ENCODE results near the gene OR2A14. TPM values are rescaled to one million over a fixed set of nuclear protein-coding genes. Genes with fewer than 3 reads are reported as not detected.

Gene OR2A14
- total RNA-seq, 1 donor from 2014 or later, result not detected

Small RNAs within 50 kb of the gene (small RNA-seq; reads per million reads assigned to genes)
- gene OR2A41P, result not detected

Other genes starting within 250 kb of the OR2A14 start
- 90.3 TPM for gene TCAF1, start 221.0 kb upstream of the OR2A14 start, total RNA-seq
- not detected for gene OR2F2, start 187.9 kb upstream of the OR2A14 start, total RNA-seq
- not detected for gene OR2F1, start 168.3 kb upstream of the OR2A14 start, total RNA-seq
- not detected for gene OR6B1, start 122.9 kb upstream of the OR2A14 start, total RNA-seq
- not detected for gene OR2A5, start 74.2 kb upstream of the OR2A14 start, total RNA-seq
- not detected for gene OR2A25, start 53.4 kb upstream of the OR2A14 start, total RNA-seq
- gene OR2A12, start 36.9 kb upstream of the OR2A14 start, total RNA-seq, result not detected
- not detected for gene OR2A2, start 13.6 kb upstream of the OR2A14 start, total RNA-seq
- gene CTAGE4, start 60.3 kb downstream of the OR2A14 start, total RNA-seq, result not detected
- 1.6 TPM for gene ARHGEF35, start 72.7 kb downstream of the OR2A14 start, total RNA-seq
- under 0.01 TPM for gene OR2A42, start 116.4 kb downstream of the OR2A14 start, total RNA-seq
- not detected for gene OR2A7, start 141.6 kb downstream of the OR2A14 start, total RNA-seq
- gene CTAGE8, start 146.1 kb downstream of the OR2A14 start, total RNA-seq, result not detected
- gene OR2A1, start 189.2 kb downstream of the OR2A14 start, total RNA-seq, result under 0.01 TPM
- gene ARHGEF5, start 232.2 kb downstream of the OR2A14 start, total RNA-seq, result 0.52 TPM

Measured in skeletal muscle tissue (tissue), 2 donors.